ENCODE data around the gene TLCD1. TPM values are rescaled to one million over a fixed set of nuclear protein-coding genes. Genes with fewer than 3 reads are reported as not detected.
A peak's percentile ranks its signal among the peaks of the same experiment; 100 is the strongest.

TLCD1 gene
- total and polyA plus RNA-seq, 2 of the 8 experiments (the other 6 are each of a cell fraction or from before 2014, with no cell fraction given), result 40.7 to 128 TPM

- Histone ChIP-seq H4K91ac (replicated peaks; ENCODE audit: insufficient read length, low read length) (peak overlapping the region; percentile 98), H3K27ac (ENCODE audit: low read depth, low read length) (peak overlapping the region; percentile 98), H4K5ac (ENCODE audit: insufficient read length, low read depth, low read length) (peak overlapping the region; percentile 90), H3K56ac (replicated peaks; ENCODE audit: insufficient read length, low read depth, low read length) (peak overlapping the region; percentile 70), H2BK5ac (ENCODE audit: low read depth, low read length) (peak overlapping the region; percentile 99), H2BK120ac (replicated peaks; ENCODE audit: low read depth, low read length) (peak overlapping the region; percentile 33), H3K18ac (ENCODE audit: extremely low read depth, low read length) (peak overlapping the region; percentile 86), H3K9ac (replicated peaks in 1 of 4; ENCODE audit: extremely low read depth in 1 of 4, low read depth in 3 of 4, low read length in 3 of 4) (peak overlapping the region; percentile 31 to 98 (median 65); a peak in 6 of 7 replicates), H3K23me2 (ENCODE audit: low read depth, low read length) (peaks cover 23% of the 10 kb centered on the region), H3K4me3 (ENCODE audit: extremely low read depth in 1 of 4, insufficient read depth in 2 of 4, low read depth in 3 of 4, low read length in 4 of 4) (peak overlapping the region; percentile 94 to 99 (median 98); a peak in 7 of 8 replicates), H3K4me2 (ENCODE audit: insufficient read depth in 1 of 2, low read depth in 2 of 2, low read length in 2 of 2) (peak overlapping the region; percentile 92 to 93), H3K4ac (replicated peaks; ENCODE audit: insufficient read length, low read depth, low read length) (peak overlapping the region; percentile 93), H3K79me1 (ENCODE audit: low read depth, low read length) (peaks cover 14% of the 10 kb centered on the region), H3K9me3 (ENCODE audit: insufficient read depth in 2 of 2, low read depth in 1 of 2, low read length in 1 of 2) (no peaks in the 10 kb centered on the region), H2AK5ac (ENCODE audit: low read depth, low read length) (peak overlapping the region; percentile 54; the same call in 1 of the 2 replicates), H2BK15ac (ENCODE audit: low read length) (peak overlapping the region; percentile 93; the same call in 1 of the 2 replicates), H2BK20ac (ENCODE audit: low read length) (0 out of 2 replicates have a peak overlapping the region, but pooled peaks have one; percentile 40), H3K23ac (ENCODE audit: insufficient read length) (no peak overlapping the region), H2BK12ac (ENCODE audit: low read depth, low read length) (peak overlapping the region; percentile 52), H3K79me2 (ENCODE audit: control insufficient read depth in 1 of 2, insufficient read depth in 2 of 2, low read length in 2 of 2) (peaks cover 19 to 42% of the 10 kb centered on the region in 2 experiments), H2AFZ (ENCODE audit: low read length) (no peak overlapping the region), H3K36me3 (ENCODE audit: control insufficient read depth in 2 of 4, insufficient read depth in 4 of 4, low read length in 3 of 4) (peaks cover 30 to 43% (median 32%) of the 10 kb centered on the region in 4 experiments), H4K20me1 (replicated peaks in 1 of 2; ENCODE audit: control insufficient read depth in 1 of 2, insufficient read depth in 2 of 2, low read length in 2 of 2) (peaks cover 30 to 34% of the 10 kb centered on the region in 2 experiments), H4K8ac (ENCODE audit: extremely low read depth, insufficient read depth, low read length) (peak overlapping the region; percentile 62; the same call in 1 of the 2 replicates), H3K14ac (ENCODE audit: insufficient read length) (no peak overlapping the region), H3K4me1 (replicated peaks in 1 of 4; ENCODE audit: control insufficient read depth in 3 of 4, insufficient read depth in 4 of 4, low read length in 3 of 4) (peaks cover 0 to 30% (median 25%) of the 10 kb centered on the region in 4 experiments; a peak in 6 of 7 replicates), H3K27me3 (replicated peaks in 1 of 4; ENCODE audit: control insufficient read depth in 3 of 4, extremely low read depth in 1 of 4, insufficient read depth in 3 of 4, low read length in 3 of 4) (no peaks in the 10 kb centered on the region)
- 80% methylated on average over 4 of the region's 4 CpGs; no CpG with 5 or more reads in 1 of the 2 experiments for WGBS, 2 experiments (ENCODE audit: extremely low coverage in 1 of 2, insufficient coverage in 1 of 2, insufficient read length in 1 of 2, insufficient replicate concordance in 2 of 2, low coverage in 1 of 2, low lambda C conversion rate in 2 of 2, missing lambda C conversion rate in 1 of 2)
- POLR2A ChIA-PET (ENCODE audit: partially characterized antibody), result interaction anchor here (0.6 to 15.3 kb wide), 17 partner anchors 8 to 208 kb away, joined by 3 to 813 read pairs (median 7); partner anchors contain the start of genes FAM222B, FLOT2, NEK8 and PROCA1
- DNase-seq (ENCODE audit: low read depth in 1 of 2, low spot score in 2 of 2) (no peak), FAIRE-seq (no peak)
- CTCF ChIA-PET (ENCODE audit: partially characterized antibody), result interaction anchor here (0.9 to 11.7 kb wide), 6 partner anchors 9 to 151 kb away, joined by 3 to 316 read pairs (median 4); partner anchors contain the start of genes FLOT2, NEK8, RPL23A and TLCD1
- TF ChIP-seq POLR2A (IDR thresholded peaks at IDR 0.05; ENCODE audit: control extremely low read depth in 1 of 2, low read depth in 2 of 2, low read length in 2 of 2) (peak in 1 of 2 experiments; percentile 68; a peak in 1 of 3 replicates), MAFK (IDR thresholded peaks at IDR 0.05; ENCODE audit: low read depth, low read length) (peak; percentile 85), CTBP2 (IDR thresholded peaks at IDR 0.05; ENCODE audit: borderline replicate concordance, insufficient read depth, insufficient read length, low read length) (no peak), POLR2AphosphoS5 (IDR thresholded peaks at IDR 0.05; ENCODE audit: low read depth, low read length) (no peak; the same call in 1 of the 2 replicates)
Measured at GRCh38 chr17:28745786-28746411, 19.9 kb upstream of the TLCD1 start.
